WTC11 (cell line): ENCODE measurements around the gene TLE6. TPM values are rescaled to one million over a fixed set of nuclear protein-coding genes. Genes with fewer than 3 reads are reported as not detected.

ENCODE experiments used
- ATAC-seq: fragments of 200-7000 bp; cut with Tn5 transposase; 2 replicates; pipeline ENCODE4 v1.10.0; 2021; ENCODE audit warnings: mild to moderate bottlenecking, moderate library complexity
- CTCF ChIA-PET: fragments of 300-600 bp; sonication (Branson Sonifier 250); formaldehyde crosslinking; loops from one replicate; lab custom pipeline; 2021; ENCODE audit warnings: antibody characterized with exemption; lab: Charles Lee
- POLR2A ChIA-PET: fragments of 350-600 bp; sonication (Branson Sonifier 250); formaldehyde crosslinking; loops from one replicate; lab custom pipeline; 2021; ENCODE audit warnings: antibody characterized with exemption; lab: Charles Lee
- DNase-seq: peaks from one replicate; pipeline ENCODE4 v3.0.0; 2021; ENCODE audit warnings: low spot score
- H3K27ac Mint-ChIP-seq: 2 replicates; pipeline ENCODE4 v1.8.0; 2021; ENCODE audit warnings: mixed read lengths
- H3K27me3 Mint-ChIP-seq: 2 replicates; pipeline ENCODE4 v1.8.0; 2021; ENCODE audit warnings: low read depth, mild to moderate bottlenecking, moderate library complexity, mixed read lengths
- H3K36me3 Mint-ChIP-seq: 2 replicates; pipeline ENCODE4 v1.8.0; 2021; ENCODE audit warnings: mixed read lengths
- H3K4me1 Mint-ChIP-seq: 2 replicates; pipeline ENCODE4 v1.8.0; 2022; ENCODE audit warnings: mixed read lengths
- H3K4me3 Mint-ChIP-seq: 2 replicates; pipeline ENCODE4 v1.8.0; 2021; ENCODE audit warnings: mild to moderate bottlenecking, moderate library complexity, mixed read lengths
- H3K9me3 Mint-ChIP-seq: 2 replicates; pipeline ENCODE4 v1.8.0; 2021; ENCODE audit warnings: mixed read lengths
- ATF3 ChIP-seq: sonication (generic); formaldehyde crosslinking; conservative IDR thresholded peaks from 2 replicates; pipeline ENCODE4 v1.8.1; 2022; ENCODE audit warnings: mild to moderate bottlenecking, missing genetic modification reagents
- ATF6 ChIP-seq: sonication (generic); formaldehyde crosslinking; IDR thresholded peaks from 2 replicates; pipeline ENCODE4 v1.8.1; 2023; ENCODE audit warnings: mild to moderate bottlenecking, missing genetic modification reagents
- CBFB ChIP-seq: sonication (generic); formaldehyde crosslinking; IDR thresholded peaks from 2 replicates; pipeline ENCODE4 v1.8.1; 2022; ENCODE audit warnings: mild to moderate bottlenecking, low read depth, missing genetic modification reagents
- CDX4 ChIP-seq: fragments of 250-450 bp; sonication (Bioruptor Pico); IDR thresholded peaks from 2 replicates; pipeline ENCODE4 v1.9.0; 2021; ENCODE audit warnings: moderate library complexity, mild to moderate bottlenecking, inconsistent platforms, borderline replicate concordance
- ELF4 ChIP-seq: sonication (generic); formaldehyde crosslinking; IDR thresholded peaks from 2 replicates; pipeline ENCODE4 v1.8.1; 2022; ENCODE audit warnings: low read depth, mild to moderate bottlenecking, moderate library complexity, missing genetic modification reagents
- EMX1 ChIP-seq: fragments of 250-450 bp; sonication (Bioruptor Pico); IDR thresholded peaks from 2 replicates; pipeline ENCODE4 v1.8.0; 2021; ENCODE audit warnings: mild to moderate bottlenecking
- ERG ChIP-seq: fragments of 250-450 bp; sonication (Bioruptor Pico); IDR thresholded peaks from 2 replicates; pipeline ENCODE4 v1.8.0; 2021; ENCODE audit warnings: mild to moderate bottlenecking
- FOXJ3 ChIP-seq: sonication (generic); formaldehyde crosslinking; IDR thresholded peaks from 2 replicates; pipeline ENCODE4 v1.9.0; 2021; ENCODE audit warnings: missing genetic modification reagents, mild to moderate bottlenecking, borderline replicate concordance
- FOXP4 ChIP-seq: sonication (generic); formaldehyde crosslinking; IDR thresholded peaks from 2 replicates; pipeline ENCODE4 v1.8.0; 2022; ENCODE audit warnings: mild to moderate bottlenecking, missing genetic modification reagents
- MLX ChIP-seq: sonication (generic); formaldehyde crosslinking; IDR thresholded peaks from 2 replicates; pipeline ENCODE4 v1.8.1; 2023; ENCODE audit warnings: mild to moderate bottlenecking, missing genetic modification reagents, moderate library complexity
- MYBL2 ChIP-seq: sonication (generic); formaldehyde crosslinking; IDR thresholded peaks from 2 replicates; pipeline ENCODE4 v1.8.1; 2023; ENCODE audit warnings: mild to moderate bottlenecking, moderate library complexity, missing genetic modification reagents
- NR3C1 ChIP-seq: sonication (generic); formaldehyde crosslinking; conservative IDR thresholded peaks from 2 replicates; pipeline ENCODE4 v1.8.1; 2023; ENCODE audit warnings: low read depth, mild to moderate bottlenecking, missing genetic modification reagents
- PRRX2 ChIP-seq: fragments of 250-450 bp; sonication (Bioruptor Pico); IDR thresholded peaks from 2 replicates; pipeline ENCODE4 v1.8.0; 2021; ENCODE audit warnings: mild to moderate bottlenecking
- RELA ChIP-seq: sonication (generic); formaldehyde crosslinking; IDR thresholded peaks from 2 replicates; pipeline ENCODE4 v1.8.1; 2022; ENCODE audit warnings: missing genetic modification reagents, mild to moderate bottlenecking, borderline replicate concordance
- RORB ChIP-seq: fragments of 250-450 bp; sonication (Bioruptor Pico); IDR thresholded peaks from 2 replicates; pipeline ENCODE4 v1.9.0; 2021; ENCODE audit warnings: mild to moderate bottlenecking
- STAT6 ChIP-seq: sonication (generic); formaldehyde crosslinking; conservative IDR thresholded peaks from 2 replicates; pipeline ENCODE4 v1.8.1; 2023; ENCODE audit warnings: mild to moderate bottlenecking, low read depth, missing genetic modification reagents, moderate library complexity
- TCF7 ChIP-seq: sonication (generic); formaldehyde crosslinking; IDR thresholded peaks from 2 replicates; pipeline ENCODE4 v1.8.0; 2022; ENCODE audit warnings: mild to moderate bottlenecking, low read depth, missing genetic modification reagents, moderate library complexity
- ZNF232 ChIP-seq: sonication (generic); formaldehyde crosslinking; IDR thresholded peaks from 2 replicates; pipeline ENCODE4 v1.8.0; 2022; ENCODE audit warnings: mild to moderate bottlenecking, missing genetic modification reagents
- ZNF396 ChIP-seq: fragments of 250-450 bp; sonication (Bioruptor Pico); IDR thresholded peaks from 2 replicates; pipeline ENCODE4 v1.8.0; 2021; ENCODE audit warnings: mild to moderate bottlenecking, moderate library complexity, borderline replicate concordance
- ZNF416 ChIP-seq: fragments of 250-450 bp; sonication (Bioruptor Pico); IDR thresholded peaks from 2 replicates; pipeline ENCODE4 v1.9.0; 2021; ENCODE audit warnings: mild to moderate bottlenecking, inconsistent platforms
- total RNA-seq: library from RNA; stranded (reverse); gene quantifications from 3 replicates; pipeline ENCODE4 v1.2.3, GENCODE V29; 2021

TLE6 gene
- total RNA-seq, 1 experiment from 2014 or later = 3.1 TPM

- TF ChIP-seq RELA (CRISPR knock-in tag) = no peak
- no peak for TF ChIP-seq ATF3
- no peak for TF ChIP-seq RORB (CRISPR knock-in tag)
- no peak for TF ChIP-seq EMX1 (CRISPR knock-in tag)
- TF ChIP-seq STAT6 = no peak
- TF ChIP-seq ZNF416 = no peak
- TF ChIP-seq MYBL2 (CRISPR knock-in tag) = no peak
- no peak for TF ChIP-seq ATF6 (CRISPR knock-in tag)
- TF ChIP-seq FOXJ3 (CRISPR knock-in tag) = no peak
- no peak for TF ChIP-seq CBFB (CRISPR knock-in tag)
- TF ChIP-seq PRRX2 = no peak
- TF ChIP-seq NR3C1 (CRISPR knock-in tag) = no peak
- no peak for TF ChIP-seq ZNF232 (CRISPR knock-in tag)
- no peak for TF ChIP-seq MLX (CRISPR knock-in tag)
- no peak for TF ChIP-seq TCF7 (CRISPR knock-in tag)
- no peak for TF ChIP-seq ERG
- TF ChIP-seq FOXP4 (CRISPR knock-in tag) = no peak
These were observed 26.9 kb upstream of the TLE6 start (continued) for GRCh38 chr19:2950286-2951124.

GRCh38 chr19:2952953-2953481 lies 24.3 kb upstream of the TLE6 start:
- TF ChIP-seq ZNF396 (CRISPR knock-in tag) (no peak), TCF7 (CRISPR knock-in tag) (no peak), ELF4 (CRISPR knock-in tag) (no peak), CDX4 (no peak)
- H3K4me1 Mint-ChIP-seq = peaks cover 8% of the 10 kb centered on the region
- no peak overlapping the region for H3K4me3 Mint-ChIP-seq
- ChIA-PET POLR2A (no interaction called here), CTCF (interaction anchor here (1.2 to 4.5 kb wide), 4 partner anchors 151 to 211 kb away, joined by 7 to 84 read pairs (median 18); no protein-coding TSS in a partner anchor)
- ATAC-seq = no peak
- H3K27ac Mint-ChIP-seq = no peak overlapping the region
- H3K9me3 Mint-ChIP-seq = no peaks in the 10 kb centered on the region
- no peak for DNase-seq
- H3K27me3 Mint-ChIP-seq = no peaks in the 10 kb centered on the region
- no peaks in the 10 kb centered on the region for H3K36me3 Mint-ChIP-seq
